Type B pancreatic cell (in vitro differentiated cells): ENCODE measurements around the gene CHSY3. TPM values are rescaled to one million over a fixed set of nuclear protein-coding genes. Genes with fewer than 3 reads are reported as not detected.

Source experiments
- DNase-seq: peaks from one replicate; pipeline ENCODE4 v3.0.0; 2021; ENCODE audit warnings: mixed read lengths; ENCODE audit not compliant: unreplicated experiment; ENCODE audit errors: extremely low spot score
- H3K27ac Mint-ChIP-seq: 2 replicates; pipeline ENCODE4 v1.8.0; 2021; ENCODE audit warnings: mild to moderate bottlenecking, mixed read lengths
- H3K27me3 Mint-ChIP-seq: 2 replicates; pipeline ENCODE4 v1.8.0; 2021; ENCODE audit warnings: mixed read lengths
- H3K36me3 Mint-ChIP-seq: 2 replicates; pipeline ENCODE4 v1.8.0; 2021; ENCODE audit warnings: mixed read lengths
- H3K4me1 Mint-ChIP-seq: one replicate; pipeline ENCODE4 v1.8.0; 2021; ENCODE audit warnings: mixed read lengths; ENCODE audit not compliant: unreplicated experiment
- H3K4me3 Mint-ChIP-seq: 2 replicates; pipeline ENCODE4 v1.8.0; 2021; ENCODE audit warnings: mild to moderate bottlenecking, mixed read lengths
- H3K9me3 Mint-ChIP-seq: 2 replicates; pipeline ENCODE4 v1.8.0; 2021; ENCODE audit warnings: mixed read lengths
- total RNA-seq: library from RNA; stranded (reverse); gene quantifications from 2 replicates; pipeline ENCODE4 v1.2.1, GENCODE V29; 2021; ENCODE audit warnings: low replicate concordance
- TF ChIP-seq, protein P1 (sequence below): fragments of 200-600 bp; sonication (generic); conservative IDR thresholded peaks from 2 replicates; pipeline ENCODE4 v1.5.0; 2021; ENCODE audit warnings: antibody characterized with exemption, mild to moderate bottlenecking

Gene CHSY3
- total RNA-seq, 1 donor from 2014 or later, result 4.9 TPM

DNA sequence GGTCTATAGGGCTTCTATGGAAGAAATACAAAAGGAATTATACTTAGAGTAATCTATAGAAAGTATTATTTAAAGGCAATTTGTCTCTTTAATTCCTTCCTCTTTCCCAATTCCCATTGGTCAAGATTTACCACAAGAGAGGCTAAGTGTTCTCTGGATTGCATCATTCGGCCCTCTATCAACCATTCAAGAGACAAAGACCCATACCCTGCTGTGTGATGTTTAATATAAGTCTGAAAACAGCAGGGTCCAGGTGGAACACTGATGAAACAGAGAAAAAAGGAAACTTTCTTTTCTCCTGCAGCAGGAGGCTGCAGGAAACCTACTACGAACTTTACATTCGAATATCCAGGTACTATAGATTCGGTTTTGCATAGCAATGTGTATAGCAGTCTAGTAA lies 323.4 kb downstream of the CHSY3 start:
- Mint-ChIP-seq H3K9me3 (no peaks in the 10 kb centered on the region), H3K27me3 (no peaks in the 10 kb centered on the region), H3K4me3 (no peak overlapping the region), H3K4me1 (no peaks in the 10 kb centered on the region), H3K36me3 (no peaks in the 10 kb centered on the region), H3K27ac (no peak overlapping the region)
- no peak for DNase-seq
- TF ChIP-seq, protein P1, sequence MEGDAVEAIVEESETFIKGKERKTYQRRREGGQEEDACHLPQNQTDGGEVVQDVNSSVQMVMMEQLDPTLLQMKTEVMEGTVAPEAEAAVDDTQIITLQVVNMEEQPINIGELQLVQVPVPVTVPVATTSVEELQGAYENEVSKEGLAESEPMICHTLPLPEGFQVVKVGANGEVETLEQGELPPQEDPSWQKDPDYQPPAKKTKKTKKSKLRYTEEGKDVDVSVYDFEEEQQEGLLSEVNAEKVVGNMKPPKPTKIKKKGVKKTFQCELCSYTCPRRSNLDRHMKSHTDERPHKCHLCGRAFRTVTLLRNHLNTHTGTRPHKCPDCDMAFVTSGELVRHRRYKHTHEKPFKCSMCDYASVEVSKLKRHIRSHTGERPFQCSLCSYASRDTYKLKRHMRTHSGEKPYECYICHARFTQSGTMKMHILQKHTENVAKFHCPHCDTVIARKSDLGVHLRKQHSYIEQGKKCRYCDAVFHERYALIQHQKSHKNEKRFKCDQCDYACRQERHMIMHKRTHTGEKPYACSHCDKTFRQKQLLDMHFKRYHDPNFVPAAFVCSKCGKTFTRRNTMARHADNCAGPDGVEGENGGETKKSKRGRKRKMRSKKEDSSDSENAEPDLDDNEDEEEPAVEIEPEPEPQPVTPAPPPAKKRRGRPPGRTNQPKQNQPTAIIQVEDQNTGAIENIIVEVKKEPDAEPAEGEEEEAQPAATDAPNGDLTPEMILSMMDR, result no peak

DNA sequence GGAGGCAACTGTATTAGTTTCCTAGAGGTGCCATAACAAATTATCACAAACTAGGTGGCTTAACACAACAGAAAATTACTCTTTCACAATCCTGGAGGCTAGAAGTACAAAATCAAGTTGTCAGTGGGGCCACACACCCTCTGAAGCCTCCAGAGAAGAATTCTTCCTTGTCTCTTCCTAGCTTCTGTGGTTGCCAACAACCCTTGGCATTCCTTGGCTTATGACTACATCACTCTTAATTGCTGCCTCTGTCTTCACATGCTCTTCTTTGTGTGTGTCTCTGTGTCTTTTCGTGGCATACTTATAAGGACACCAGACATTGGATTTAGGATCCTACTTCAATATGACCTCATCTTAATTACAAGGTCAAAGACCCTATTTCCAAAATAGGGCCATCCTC lies 327.5 kb downstream of the CHSY3 start:
- Mint-ChIP-seq H3K27me3 (no peaks in the 10 kb centered on the region), H3K9me3 (no peaks in the 10 kb centered on the region), H3K4me3 (no peak overlapping the region), H3K36me3 (no peaks in the 10 kb centered on the region), H3K4me1 (no peaks in the 10 kb centered on the region), H3K27ac (no peak overlapping the region)
- TF ChIP-seq, protein P1, result no peak
- DNase-seq, result no peak

DNA sequence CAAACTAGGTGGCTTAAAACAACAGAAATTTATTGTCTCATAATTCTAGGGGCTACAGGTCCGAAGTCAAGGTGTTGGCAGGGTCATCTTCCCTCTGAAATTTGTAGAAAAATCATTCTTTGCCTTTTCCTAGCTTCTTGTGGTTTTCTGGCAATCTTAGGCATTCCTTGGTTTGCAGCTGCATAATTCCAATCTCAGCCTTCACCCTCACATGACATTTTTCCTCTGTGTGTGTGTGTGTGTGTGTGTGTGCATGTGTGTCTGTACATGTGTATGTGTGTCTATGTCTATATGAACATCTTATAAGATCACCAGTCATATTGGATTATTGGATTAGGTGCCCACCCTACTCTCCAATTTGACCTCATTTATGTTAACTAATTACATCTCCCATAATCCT lies 330.6 kb downstream of the CHSY3 start:
- H3K36me3 Mint-ChIP-seq, result no peaks in the 10 kb centered on the region
- TF ChIP-seq, protein P1, result no peak
- no peaks in the 10 kb centered on the region for H3K27me3 Mint-ChIP-seq
- no peak overlapping the region for H3K27ac Mint-ChIP-seq
- no peak overlapping the region for H3K4me3 Mint-ChIP-seq
- no peak for DNase-seq
- no peaks in the 10 kb centered on the region for H3K4me1 Mint-ChIP-seq
- no peaks in the 10 kb centered on the region for H3K9me3 Mint-ChIP-seq

Other genes starting within 250 kb of the CHSY3 start
- not detected in 2 replicates for gene MINAR2, start 156.4 kb upstream of the CHSY3 start, total RNA-seq